Nephron progenitor cell (in vitro differentiated cells): ENCODE measurements around the gene ERVMER34-1.

Experiments
- DNase-seq: peaks from one replicate; pipeline ENCODE4 v3.0.0; 2021
- H3K27ac Mint-ChIP-seq: 2 replicates; pipeline ENCODE4 v1.8.0; 2021; ENCODE audit warnings: mild to moderate bottlenecking, moderate library complexity, mixed read lengths
- H3K27me3 Mint-ChIP-seq: 2 replicates; pipeline ENCODE4 v1.8.0; 2021; ENCODE audit warnings: mild to moderate bottlenecking, low read depth, mixed read lengths; ENCODE audit not compliant: poor library complexity
- H3K36me3 Mint-ChIP-seq: 2 replicates; pipeline ENCODE4 v1.8.0; 2021; ENCODE audit warnings: low read depth, mixed read lengths
- H3K4me1 Mint-ChIP-seq: 2 replicates; pipeline ENCODE4 v1.8.0; 2021; ENCODE audit warnings: mixed read lengths
- H3K4me3 Mint-ChIP-seq: 2 replicates; pipeline ENCODE4 v1.8.0; 2021; ENCODE audit warnings: mild to moderate bottlenecking, moderate library complexity, mixed read lengths
- H3K9me3 Mint-ChIP-seq: 2 replicates; pipeline ENCODE4 v1.8.0; 2021; ENCODE audit warnings: mild to moderate bottlenecking, moderate library complexity, mixed read lengths
- CTCF ChIP-seq: fragments of 200-600 bp; sonication (generic); IDR thresholded peaks from 2 replicates; pipeline ENCODE4 v1.5.0; 2021; ENCODE audit warnings: antibody characterized with exemption

ERVMER34-1 gene

GRCh38 chr4:52729586-52729985, 21.6 kb downstream of the ERVMER34-1 start:
- Mint-ChIP-seq H3K36me3 (no peaks in the 10 kb centered on the region), H3K27me3 (no peaks in the 10 kb centered on the region), H3K4me3 (no peak overlapping the region), H3K4me1 (peaks cover 12% of the 10 kb centered on the region), H3K9me3 (no peaks in the 10 kb centered on the region), H3K27ac (no peak overlapping the region)
- no peak for DNase-seq
- TF ChIP-seq CTCF, result no peak

GRCh38 chr4:52728691-52729240, 22.5 kb downstream of the ERVMER34-1 start:
- H3K27ac Mint-ChIP-seq, result no peak overlapping the region

GRCh38 chr4:52726826-52727580, 24.2 kb downstream of the ERVMER34-1 start:
- Mint-ChIP-seq H3K27ac (no peak overlapping the region), H3K4me3 (no peak overlapping the region), H3K9me3 (no peaks in the 10 kb centered on the region), H3K27me3 (no peaks in the 10 kb centered on the region), H3K36me3 (no peaks in the 10 kb centered on the region), H3K4me1 (peaks cover 18% of the 10 kb centered on the region)
- DNase-seq, result no peak
- no peak for TF ChIP-seq CTCF

More at GRCh38 chr4:52728691-52729240, 22.5 kb downstream of the ERVMER34-1 start:
- no peaks in the 10 kb centered on the region for H3K9me3 Mint-ChIP-seq
- H3K36me3 Mint-ChIP-seq, result no peaks in the 10 kb centered on the region
- TF ChIP-seq CTCF, result no peak
- H3K4me1 Mint-ChIP-seq, result peaks cover 12% of the 10 kb centered on the region
- H3K27me3 Mint-ChIP-seq, result no peaks in the 10 kb centered on the region
- no peak for DNase-seq
- H3K4me3 Mint-ChIP-seq, result no peak overlapping the region

GRCh38 chr4:52721968-52722815, 29.0 kb downstream of the ERVMER34-1 start:
- peak; percentile 89 for DNase-seq
- Mint-ChIP-seq H3K9me3 (no peaks in the 10 kb centered on the region), H3K36me3 (peaks cover 41% of the 10 kb centered on the region), H3K4me3 (peak overlapping the region; percentile 74), H3K27ac (peak overlapping the region; percentile 62), H3K4me1 (peaks cover 6% of the 10 kb centered on the region), H3K27me3 (no peaks in the 10 kb centered on the region)
- no peak for TF ChIP-seq CTCF

GRCh38 chr4:52718123-52718522, 33.1 kb downstream of the ERVMER34-1 start:
- Mint-ChIP-seq H3K27me3 (no peaks in the 10 kb centered on the region), H3K27ac (no peak overlapping the region), H3K4me1 (peaks cover 32% of the 10 kb centered on the region), H3K9me3 (no peaks in the 10 kb centered on the region), H3K36me3 (peaks cover 79% of the 10 kb centered on the region), H3K4me3 (no peak overlapping the region)
- no peak for TF ChIP-seq CTCF
- DNase-seq, result no peak
